SU-DHL-6 (cell line): ENCODE data around the gene TRIM43B.

Experiments
- EZH2phosphoT487 ChIP-seq: fragments of 200-600 bp; sonication (generic), shearing (Covaris generic); conservative IDR thresholded peaks from 2 replicates; pipeline ENCODE4 v1.6.1; 2018; ENCODE audit warnings: mild to moderate bottlenecking, antibody characterized with exemption, low read length, moderate library complexity, mixed read lengths
- TF ChIP-seq, protein P1 (sequence below): fragments of 200-600 bp; sonication (generic); IDR thresholded peaks from one replicate; pipeline ENCODE4 v1.5.1; 2017; ENCODE audit warnings: antibody characterized with exemption, mild to moderate bottlenecking, low read length, moderate library complexity; ENCODE audit not compliant: insufficient read depth, poor library complexity, severe bottlenecking

DNA sequence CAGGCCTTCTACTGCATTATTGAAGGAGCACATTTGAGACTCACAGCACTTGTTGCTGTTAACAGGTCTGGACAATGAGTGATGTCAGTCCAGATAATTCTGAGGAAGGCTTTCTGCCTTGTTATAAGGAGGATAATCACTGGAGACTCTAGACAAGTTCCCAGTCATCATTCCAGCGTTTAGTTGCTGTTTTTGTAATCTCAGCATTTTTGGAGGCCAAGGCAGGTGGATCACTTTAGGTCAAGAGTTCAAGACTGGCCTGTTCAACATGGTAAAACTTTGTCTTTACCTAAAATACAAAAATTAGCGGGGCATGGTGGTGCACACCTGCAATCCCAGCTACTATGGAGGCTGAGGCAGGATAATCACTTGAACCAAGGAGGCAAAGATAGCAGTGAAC, 39.6 kb upstream of the TRIM43B start:
- TF ChIP-seq, protein P1, sequence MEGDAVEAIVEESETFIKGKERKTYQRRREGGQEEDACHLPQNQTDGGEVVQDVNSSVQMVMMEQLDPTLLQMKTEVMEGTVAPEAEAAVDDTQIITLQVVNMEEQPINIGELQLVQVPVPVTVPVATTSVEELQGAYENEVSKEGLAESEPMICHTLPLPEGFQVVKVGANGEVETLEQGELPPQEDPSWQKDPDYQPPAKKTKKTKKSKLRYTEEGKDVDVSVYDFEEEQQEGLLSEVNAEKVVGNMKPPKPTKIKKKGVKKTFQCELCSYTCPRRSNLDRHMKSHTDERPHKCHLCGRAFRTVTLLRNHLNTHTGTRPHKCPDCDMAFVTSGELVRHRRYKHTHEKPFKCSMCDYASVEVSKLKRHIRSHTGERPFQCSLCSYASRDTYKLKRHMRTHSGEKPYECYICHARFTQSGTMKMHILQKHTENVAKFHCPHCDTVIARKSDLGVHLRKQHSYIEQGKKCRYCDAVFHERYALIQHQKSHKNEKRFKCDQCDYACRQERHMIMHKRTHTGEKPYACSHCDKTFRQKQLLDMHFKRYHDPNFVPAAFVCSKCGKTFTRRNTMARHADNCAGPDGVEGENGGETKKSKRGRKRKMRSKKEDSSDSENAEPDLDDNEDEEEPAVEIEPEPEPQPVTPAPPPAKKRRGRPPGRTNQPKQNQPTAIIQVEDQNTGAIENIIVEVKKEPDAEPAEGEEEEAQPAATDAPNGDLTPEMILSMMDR, result no peak
- TF ChIP-seq EZH2phosphoT487, result no peak
